NB4 (cell line): ENCODE data around the gene MC4R.

ENCODE experiments used
- CTCF ChIP-seq: IDR thresholded peaks from one replicate; pipeline ENCODE4 v1.5.1; 2012; ENCODE audit warnings: low read depth, low read length
- MAX ChIP-seq: IDR thresholded peaks from 2 replicates; pipeline ENCODE4 v1.6.1; 2011; ENCODE audit warnings: low read depth, low read length
- POLR2A ChIP-seq: IDR thresholded peaks from 2 replicates; pipeline ENCODE4 v1.6.1; 2011; ENCODE audit warnings: mild to moderate bottlenecking; ENCODE audit not compliant: insufficient read length; ENCODE audit errors: extremely low read depth

GRCh38 chr18:60383893-60384292 lies 11.3 kb upstream of the MC4R start:
- no peak for TF ChIP-seq CTCF
- no peak for TF ChIP-seq POLR2A
- TF ChIP-seq MAX = no peak
